Measurements from ENCODE around the gene ABHD17A.

Gene ABHD17A

GRCh38 chr19:1855828-1856255 lies 29.5 kb downstream of the ABHD17A start:
- H3K27me3 Mint-ChIP-seq, result no peaks in the 10 kb centered on the region
- peaks cover 56% of the 10 kb centered on the region for H3K4me1 Mint-ChIP-seq
- H3K36me3 Mint-ChIP-seq, result no peaks in the 10 kb centered on the region
- no peak overlapping the region for H3K27ac Mint-ChIP-seq
- H3K4me3 Mint-ChIP-seq, result peak overlapping the region; percentile 78
- H3K9me3 Mint-ChIP-seq, result no peaks in the 10 kb centered on the region

GRCh38 chr19:1855040-1855827 lies 30.1 kb downstream of the ABHD17A start:
- Mint-ChIP-seq H3K27ac (peak overlapping the region; percentile 79), H3K36me3 (no peaks in the 10 kb centered on the region), H3K4me1 (peaks cover 59% of the 10 kb centered on the region), H3K9me3 (no peaks in the 10 kb centered on the region), H3K4me3 (peak overlapping the region; percentile 78), H3K27me3 (no peaks in the 10 kb centered on the region)

- no peaks in the 10 kb centered on the region for H3K9me3 Mint-ChIP-seq
- no peak overlapping the region for H3K27ac Mint-ChIP-seq
- peaks cover 66% of the 10 kb centered on the region for H3K4me1 Mint-ChIP-seq
- H3K36me3 Mint-ChIP-seq, result no peaks in the 10 kb centered on the region
- H3K27me3 Mint-ChIP-seq, result no peaks in the 10 kb centered on the region
- H3K4me3 Mint-ChIP-seq, result peak overlapping the region; percentile 78
These were observed 30.7 kb downstream of the ABHD17A start for GRCh38 chr19:1854542-1855039.

GRCh38 chr19:1854039-1854541 lies 31.2 kb downstream of the ABHD17A start:
- H3K4me1 Mint-ChIP-seq, result peaks cover 67% of the 10 kb centered on the region
- no peaks in the 10 kb centered on the region for H3K36me3 Mint-ChIP-seq
- H3K27ac Mint-ChIP-seq, result no peak overlapping the region
- H3K4me3 Mint-ChIP-seq, result no peak overlapping the region
- no peaks in the 10 kb centered on the region for H3K9me3 Mint-ChIP-seq
- H3K27me3 Mint-ChIP-seq, result no peaks in the 10 kb centered on the region

GRCh38 chr19:1853295-1854038 lies 31.8 kb downstream of the ABHD17A start:
- H3K4me1 Mint-ChIP-seq, result peaks cover 67% of the 10 kb centered on the region
- H3K27ac Mint-ChIP-seq, result peak overlapping the region; percentile 82
- no peaks in the 10 kb centered on the region for H3K27me3 Mint-ChIP-seq
- H3K9me3 Mint-ChIP-seq, result no peaks in the 10 kb centered on the region
- no peaks in the 10 kb centered on the region for H3K36me3 Mint-ChIP-seq
- peak overlapping the region; percentile 65 for H3K4me3 Mint-ChIP-seq

- Mint-ChIP-seq H3K27ac (no peak overlapping the region), H3K9me3 (no peaks in the 10 kb centered on the region), H3K27me3 (no peaks in the 10 kb centered on the region), H3K36me3 (no peaks in the 10 kb centered on the region), H3K4me1 (peaks cover 59% of the 10 kb centered on the region), H3K4me3 (peak overlapping the region; percentile 30)
These were observed 32.6 kb downstream of the ABHD17A start for GRCh38 chr19:1852581-1853128.

- H3K27me3 Mint-ChIP-seq, result no peaks in the 10 kb centered on the region
These were observed 33.4 kb downstream of the ABHD17A start for GRCh38 chr19:1851654-1852580.

GRCh38 chr19:1850809-1851653 lies 34.3 kb downstream of the ABHD17A start:
- no peaks in the 10 kb centered on the region for H3K36me3 Mint-ChIP-seq
- H3K4me3 Mint-ChIP-seq, result peak overlapping the region; percentile 74
- peak overlapping the region; percentile 62 for H3K27ac Mint-ChIP-seq
- peaks cover 66% of the 10 kb centered on the region for H3K4me1 Mint-ChIP-seq
- no peaks in the 10 kb centered on the region for H3K9me3 Mint-ChIP-seq
- no peaks in the 10 kb centered on the region for H3K27me3 Mint-ChIP-seq

More at GRCh38 chr19:1851654-1852580, 33.4 kb downstream of the ABHD17A start:
- Mint-ChIP-seq H3K27ac (no peak overlapping the region), H3K4me3 (peak overlapping the region; percentile 30), H3K36me3 (no peaks in the 10 kb centered on the region), H3K9me3 (no peaks in the 10 kb centered on the region), H3K4me1 (peaks cover 61% of the 10 kb centered on the region)

GRCh38 chr19:1849886-1850398 lies 35.4 kb downstream of the ABHD17A start:
- H3K9me3 Mint-ChIP-seq, result no peaks in the 10 kb centered on the region
- H3K27me3 Mint-ChIP-seq, result no peaks in the 10 kb centered on the region
- peak overlapping the region; percentile 42 for H3K4me3 Mint-ChIP-seq
- no peaks in the 10 kb centered on the region for H3K36me3 Mint-ChIP-seq
- peak overlapping the region; percentile 15 for H3K27ac Mint-ChIP-seq
- peaks cover 64% of the 10 kb centered on the region for H3K4me1 Mint-ChIP-seq

GRCh38 chr19:1849132-1849474 lies 36.2 kb downstream of the ABHD17A start:
- H3K4me1 Mint-ChIP-seq, result peaks cover 65% of the 10 kb centered on the region
- no peaks in the 10 kb centered on the region for H3K27me3 Mint-ChIP-seq
- no peaks in the 10 kb centered on the region for H3K9me3 Mint-ChIP-seq
- no peaks in the 10 kb centered on the region for H3K36me3 Mint-ChIP-seq
- peak overlapping the region; percentile 65 for H3K27ac Mint-ChIP-seq
- H3K4me3 Mint-ChIP-seq, result no peak overlapping the region

- no peaks in the 10 kb centered on the region for H3K9me3 Mint-ChIP-seq
- H3K27me3 Mint-ChIP-seq, result no peaks in the 10 kb centered on the region
- H3K4me1 Mint-ChIP-seq, result peaks cover 68% of the 10 kb centered on the region
- peak within 1 kb of the TSS; percentile 91 for H3K4me3 Mint-ChIP-seq
- peak within 1 kb of the TSS; percentile 96 for H3K27ac Mint-ChIP-seq
- H3K36me3 Mint-ChIP-seq, result no peaks in the 10 kb centered on the region
These were observed 36.7 kb downstream of the ABHD17A start, which contains the start of gene REXO1 for GRCh38 chr19:1848399-1849131. REXO1 (minus strand) TSS chr19:1848483; CDS start chr19:1848358, 125 bp downstream.

- Mint-ChIP-seq H3K9me3 (no peaks in the 10 kb centered on the region), H3K4me1 (peaks cover 64% of the 10 kb centered on the region), H3K36me3 (no peaks in the 10 kb centered on the region), H3K27ac (peak overlapping the region; percentile 96), H3K27me3 (no peaks in the 10 kb centered on the region), H3K4me3 (peak overlapping the region; percentile 91)
These were observed 37.5 kb downstream of the ABHD17A start for GRCh38 chr19:1847684-1848398.

GRCh38 chr19:1847348-1847683 lies 38.0 kb downstream of the ABHD17A start:
- H3K27ac Mint-ChIP-seq, result peak overlapping the region; percentile 96
- no peaks in the 10 kb centered on the region for H3K9me3 Mint-ChIP-seq
- no peaks in the 10 kb centered on the region for H3K36me3 Mint-ChIP-seq
- no peaks in the 10 kb centered on the region for H3K27me3 Mint-ChIP-seq
- H3K4me3 Mint-ChIP-seq, result peak overlapping the region; percentile 91
- H3K4me1 Mint-ChIP-seq, result peaks cover 67% of the 10 kb centered on the region

Data from activated naive CD4-positive, alpha-beta T cell treated with anti-CD3 and anti-CD28 coated beads, Interleukin-2, amount 50 U/mL, for 24 hours (primary cell).